ENCODE results near the gene SGK1.
"Not testable (repeated sequence)": the region's sequence is repeated elsewhere in the genome, so short reads cannot be mapped to it uniquely, and the experiment has no call there.

Gene SGK1

DNA sequence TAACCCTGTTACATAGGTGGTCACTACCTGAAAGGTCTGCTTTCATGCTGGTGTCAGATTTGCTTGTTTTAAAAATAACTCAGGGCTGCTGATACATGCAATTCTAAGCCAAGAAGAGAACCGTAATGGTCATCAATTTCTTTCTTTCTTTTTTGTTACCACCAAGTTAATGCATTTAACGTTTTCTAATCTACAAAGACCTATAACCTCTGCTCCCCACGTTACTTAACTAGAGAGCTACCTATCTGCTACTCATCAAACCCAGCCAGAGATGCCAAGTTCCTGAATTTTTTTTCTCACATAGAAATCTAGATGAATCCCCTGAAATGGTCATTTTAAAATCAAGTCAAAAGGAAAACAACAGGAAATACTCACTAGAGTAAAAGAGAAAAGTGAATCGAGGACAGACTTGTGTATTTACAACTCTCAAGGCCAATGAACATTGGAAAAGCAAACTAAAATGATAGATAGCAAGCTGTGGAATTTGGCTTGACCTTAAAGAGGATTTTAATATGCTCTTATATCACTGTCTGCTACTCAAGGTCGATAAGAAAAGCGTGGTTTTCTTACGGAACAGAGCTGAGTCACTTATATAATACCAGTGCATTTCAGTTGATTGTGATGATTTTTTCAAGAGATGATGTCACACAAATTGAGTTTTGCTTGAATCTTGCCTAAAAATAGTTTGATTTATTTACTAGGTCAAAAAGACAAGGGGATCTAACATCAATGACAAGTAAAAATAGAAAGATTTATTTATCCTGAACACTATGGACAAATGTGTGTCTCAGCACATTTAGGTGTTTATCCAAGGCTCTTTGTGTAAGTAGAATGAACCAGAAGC is 67.9 kb downstream of the SGK1 start:
- DNase-seq: no peak

GRCh38 chr6:134249239-134249758 is 68.6 kb downstream of the SGK1 start:
- DNase-seq: no peak

GRCh38 chr6:134247844-134248580 is 69.9 kb downstream of the SGK1 start:
- DNase-seq: peak; percentile 35

GRCh38 chr6:134247231-134247833 is 70.6 kb downstream of the SGK1 start:
- DNase-seq: no peak

DNA sequence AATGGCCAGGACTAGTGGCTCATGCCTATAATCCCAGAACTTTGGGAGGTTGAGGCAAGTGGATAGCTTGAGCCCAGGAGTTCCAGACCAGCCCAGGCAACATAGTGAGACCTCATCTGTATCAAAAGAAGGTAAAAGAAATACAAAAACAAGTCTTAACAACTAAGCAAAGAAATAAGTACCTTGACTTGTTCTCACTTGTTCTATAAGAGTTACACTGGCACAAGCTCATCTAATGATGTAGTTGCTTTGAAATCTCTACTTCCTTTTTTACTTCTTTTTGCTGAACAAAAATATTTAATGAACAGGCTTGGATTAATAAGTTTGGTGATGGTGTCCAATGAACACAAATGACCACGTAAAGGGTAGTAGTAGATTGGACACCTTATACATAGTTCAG is 72.2 kb downstream of the SGK1 start:
- DNase-seq: no peak

- DNase-seq: no peak
These were observed 72.9 kb downstream of the SGK1 start for GRCh38 chr6:134245041-134245440.

DNA sequence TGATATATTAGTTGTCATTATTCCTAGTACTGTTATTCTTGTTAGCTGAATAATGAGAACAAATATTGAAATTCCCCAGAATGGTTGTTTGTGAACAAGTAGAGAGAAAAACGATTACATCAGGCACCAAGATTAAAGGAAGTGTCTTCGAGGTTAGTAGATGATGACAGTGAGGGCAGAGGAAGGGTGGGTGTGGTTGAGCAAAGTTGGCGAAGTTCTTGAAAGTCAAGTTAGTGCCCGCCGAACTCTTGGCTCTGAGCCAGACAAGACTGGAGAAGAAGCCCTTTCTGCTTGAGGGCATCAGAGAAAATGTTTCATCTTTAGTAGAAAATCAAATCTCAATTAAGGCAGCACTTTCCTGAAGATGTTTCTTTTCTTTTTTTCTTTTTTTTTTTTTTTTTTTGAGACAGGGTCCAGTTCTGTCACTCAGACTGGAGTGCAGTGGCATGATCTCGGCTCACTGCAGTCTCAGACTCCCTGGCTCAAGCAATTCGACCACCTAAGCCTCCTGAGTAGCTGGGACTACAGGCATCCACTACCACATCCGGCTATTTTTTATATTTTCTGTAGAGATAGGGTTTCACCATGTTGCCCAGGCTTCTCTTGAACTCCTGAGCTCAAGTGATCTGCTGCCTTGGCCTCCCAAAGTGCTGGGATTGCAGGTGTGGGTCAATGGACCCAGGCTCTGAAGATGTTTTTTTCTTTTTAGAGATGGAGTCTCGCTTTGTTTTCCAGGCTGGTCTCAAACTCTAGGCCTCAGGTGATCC is 77.1 kb downstream of the SGK1 start:
- DNase-seq: no peak

DNA sequence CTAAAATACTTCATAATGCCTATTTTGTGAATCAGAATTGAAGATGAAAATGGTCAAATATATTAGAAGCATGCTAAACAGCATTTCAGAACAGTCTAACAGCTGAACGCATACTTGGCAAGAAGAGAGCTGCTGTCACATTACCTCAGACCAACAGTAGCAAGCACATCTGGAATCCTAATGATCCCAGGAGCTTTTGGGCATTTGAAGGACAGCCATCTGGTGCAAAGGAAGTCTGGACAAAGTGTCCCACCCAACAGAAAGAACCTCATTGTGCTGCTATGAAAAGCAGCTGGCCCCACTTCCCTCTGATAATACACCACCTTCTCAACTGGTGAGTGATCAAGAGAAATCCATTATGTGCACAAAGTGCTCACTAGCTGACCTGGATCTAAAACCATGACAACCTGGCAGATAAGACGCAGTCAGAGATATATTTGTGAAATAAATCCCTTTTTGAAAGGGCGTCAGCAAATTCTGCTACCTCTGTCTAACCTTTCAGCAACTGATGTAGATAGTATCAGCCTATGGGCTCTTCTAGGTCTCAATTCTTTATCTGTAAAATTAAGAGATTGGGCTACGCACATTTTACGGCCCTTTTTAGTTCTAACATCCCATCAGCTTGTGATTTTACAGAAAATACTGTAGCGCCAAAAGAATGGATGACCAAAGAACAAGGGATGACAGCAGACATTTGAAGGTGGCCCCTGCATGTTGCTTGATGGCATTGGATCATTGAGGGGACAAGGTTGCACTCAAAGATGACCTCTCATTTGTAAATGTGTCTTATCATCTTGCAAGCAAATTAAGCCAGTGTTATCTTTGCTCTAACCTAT is 78.7 kb downstream of the SGK1 start:
- DNase-seq: peak; percentile 27

- DNase-seq: no peak
These were observed 79.9 kb downstream of the SGK1 start for GRCh38 chr6:134238006-134238405.

- no peak for DNase-seq
These were observed 81.8 kb downstream of the SGK1 start for GRCh38 chr6:134235937-134236751.

DNA sequence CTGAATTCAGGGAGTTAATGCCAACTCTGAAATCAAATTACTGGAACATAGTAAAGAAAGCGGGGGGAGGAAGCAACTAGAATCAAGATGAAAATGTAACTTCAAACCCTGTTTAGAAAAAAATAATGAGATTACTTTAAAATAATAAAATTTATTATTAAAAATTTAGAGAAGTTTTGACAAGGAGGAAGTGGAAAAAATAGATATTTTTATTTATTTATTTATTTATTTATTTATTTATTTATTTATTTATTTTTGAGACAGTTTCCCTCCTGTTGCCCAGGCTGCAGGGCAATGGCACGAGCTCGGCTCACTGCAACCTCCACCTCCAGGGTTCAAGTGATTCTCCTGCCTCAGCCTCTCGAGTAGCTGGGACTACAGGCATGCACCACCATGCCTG is 82.6 kb downstream of the SGK1 start:
- not testable (repeated sequence) for DNase-seq

GRCh38 chr6:134233180-134233955 is 84.5 kb downstream of the SGK1 start:
- no peak for DNase-seq

DNA sequence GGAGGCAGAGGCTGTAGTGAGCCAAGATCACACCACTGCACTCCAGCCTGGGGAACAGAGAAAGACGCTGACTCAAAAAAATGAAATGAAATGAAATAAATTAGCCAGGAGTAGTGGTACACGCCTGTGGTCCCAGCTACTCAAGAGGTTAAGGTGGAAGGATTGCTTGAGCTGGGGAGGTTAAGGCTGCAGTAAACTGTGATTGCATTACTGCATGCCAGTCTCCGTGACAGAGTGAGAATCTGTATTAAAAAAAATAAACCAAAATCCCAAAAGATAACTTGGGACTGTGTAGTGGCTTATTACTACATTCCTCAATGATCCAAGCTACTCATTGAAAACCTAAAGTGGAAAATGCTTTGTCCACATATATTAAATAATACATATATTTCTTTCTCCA is 87.0 kb downstream of the SGK1 start:
- no peak for DNase-seq

DNA sequence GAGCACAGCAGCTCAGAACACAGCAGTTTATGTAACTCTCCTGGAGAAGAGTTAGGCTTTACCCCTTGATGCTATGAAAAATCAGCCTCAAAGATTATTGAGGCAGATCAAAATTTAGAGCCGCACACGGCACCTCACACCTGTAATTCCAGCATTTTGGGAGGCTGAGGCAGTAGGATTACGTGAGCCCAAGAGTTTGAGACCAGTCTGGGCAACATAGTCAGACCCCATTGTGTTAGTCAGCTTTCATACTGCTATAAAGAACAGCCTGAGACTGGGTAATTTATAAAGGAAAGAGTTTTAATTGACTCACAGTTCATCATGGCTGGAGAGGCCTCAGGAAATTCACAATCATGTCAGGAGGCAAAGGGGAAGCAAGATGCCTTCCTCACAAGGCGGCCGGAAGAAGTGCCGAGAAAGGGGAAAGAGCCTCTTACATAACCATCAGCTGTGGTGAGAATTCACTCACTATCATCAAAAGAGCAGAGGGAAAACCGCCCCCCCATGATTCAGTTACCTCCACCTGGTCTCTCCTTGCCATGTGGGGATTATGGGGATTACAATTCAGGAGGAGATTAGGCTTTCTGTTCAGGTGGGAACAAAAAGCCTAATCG is 87.7 kb downstream of the SGK1 start:
- DNase-seq: no peak

GRCh38 chr6:134229520-134229919 is 88.4 kb downstream of the SGK1 start:
- DNase-seq: no peak

DNA sequence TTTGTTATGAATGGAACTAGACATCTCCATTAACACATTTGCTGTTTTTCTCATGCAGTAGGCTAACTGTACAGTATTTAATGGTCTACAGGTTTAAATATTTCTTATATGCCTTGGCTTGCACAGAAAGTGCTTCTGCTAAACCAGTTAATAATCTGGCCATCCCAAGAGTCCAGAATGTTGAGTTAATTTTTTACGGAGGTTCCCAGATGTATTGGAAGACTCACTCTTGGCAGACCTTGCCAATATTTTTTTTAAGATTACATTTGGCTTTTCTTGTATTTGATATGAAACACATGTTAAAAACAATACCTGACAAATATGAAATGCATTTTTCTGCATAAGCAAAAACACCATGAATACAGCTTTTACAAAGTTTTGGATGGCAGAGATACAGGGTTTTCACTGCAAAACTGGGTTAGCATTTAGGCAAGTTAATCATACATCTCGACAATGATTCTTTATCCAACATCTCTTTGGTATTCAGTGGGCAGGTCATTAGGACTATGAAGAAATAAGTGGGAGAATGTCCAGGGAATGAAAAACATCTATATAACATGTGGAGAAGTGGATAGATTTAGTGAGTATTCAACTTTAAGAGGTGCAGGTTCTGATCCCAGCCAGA is 94.0 kb downstream of the SGK1 start:
- no peak for DNase-seq

- no peak for DNase-seq
These were observed 96.7 kb downstream of the SGK1 start for GRCh38 chr6:134221250-134221649.

DNA sequence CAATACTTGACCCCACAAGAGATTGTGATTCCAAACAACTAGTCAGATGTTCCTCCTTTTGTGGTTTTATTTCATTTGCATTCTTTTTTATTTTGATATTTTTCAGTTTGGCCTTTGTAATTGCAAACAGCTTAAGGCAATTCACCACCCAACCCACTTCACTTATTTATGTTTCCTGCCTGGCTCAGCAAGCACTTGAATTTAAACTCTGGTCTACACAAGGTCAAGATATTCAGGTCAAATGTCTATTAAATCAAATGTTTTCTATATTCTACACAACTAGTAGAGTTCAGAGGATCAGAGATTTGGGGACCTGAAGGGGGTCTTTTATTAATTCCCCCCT is 100.1 kb downstream of the SGK1 start:
- DNase-seq: no peak

DNA sequence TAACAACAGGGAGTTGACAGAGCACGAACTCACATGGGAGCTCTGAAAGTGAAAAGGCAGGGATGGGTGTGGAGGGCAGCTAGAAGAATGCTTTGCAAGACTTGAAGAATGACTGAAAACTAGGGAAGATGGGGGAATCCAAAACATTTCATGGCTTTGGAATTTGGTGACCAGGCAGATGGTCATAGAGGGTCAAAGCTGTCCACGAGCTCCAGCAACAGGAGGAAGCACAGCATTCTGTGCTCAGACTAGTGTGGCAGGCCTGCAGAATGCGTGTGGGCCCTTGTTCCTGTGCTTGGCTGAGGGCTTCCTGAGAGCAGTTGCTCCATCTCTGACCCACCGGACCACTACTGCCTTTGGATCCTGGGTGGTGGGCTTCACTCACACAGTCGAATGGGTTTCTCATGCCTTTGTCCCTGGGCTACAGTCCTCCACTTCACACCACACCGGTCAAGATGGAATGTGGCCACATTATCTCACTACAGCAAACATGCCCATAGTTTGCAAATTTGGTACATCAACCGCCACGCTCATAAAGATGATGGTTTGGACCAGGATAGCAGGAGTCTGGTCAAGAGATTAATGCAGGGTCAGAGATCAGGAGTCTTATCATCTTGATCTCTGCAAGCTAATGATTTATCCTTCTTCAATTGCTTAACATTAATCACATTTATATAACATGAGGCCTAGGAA is 100.7 kb downstream of the SGK1 start:
- no peak for DNase-seq

Data from eye (tissue), 1 donor.